OCI-LY1 (cell line): ENCODE results near the gene BMP8A.
"Not testable (repeated sequence)": the region's sequence is repeated elsewhere in the genome, so short reads cannot be mapped to it uniquely, and the experiment has no call there.

Source experiments
- H2AFZ ChIP-seq: fragments of 200-600 bp; sonication (generic), shearing (Covaris generic); 2 replicates; pipeline ENCODE4 v1.6.0; 2014; ENCODE audit warnings: antibody characterized with exemption, mild to moderate bottlenecking, low read length
- H3F3A ChIP-seq: fragments of 200-600 bp; sonication (generic), shearing (Covaris generic); 2 replicates; pipeline ENCODE4 v1.6.0; 2014; ENCODE audit warnings: mild to moderate bottlenecking, antibody characterized with exemption, low read length, moderate library complexity; ENCODE audit not compliant: insufficient read depth
- H3K27ac ChIP-seq: fragments of 200-600 bp; sonication (generic); 2 replicates; pipeline ENCODE4 v1.5.1; 2014; ENCODE audit warnings: low read length, mixed run types, mild to moderate bottlenecking, low read depth; ENCODE audit not compliant: poor library complexity, severe bottlenecking
- H3K27me3 ChIP-seq: fragments of 200-600 bp; sonication (generic); 2 replicates; pipeline ENCODE4 v1.6.0; 2014; ENCODE audit warnings: antibody characterized with exemption, mild to moderate bottlenecking, low read length, moderate library complexity; ENCODE audit not compliant: insufficient read depth
- H3K36me3 ChIP-seq: fragments of 200-600 bp; sonication (generic); 2 replicates; pipeline ENCODE4 v1.6.1; 2014; ENCODE audit warnings: mild to moderate bottlenecking, antibody characterized with exemption, low read length, moderate library complexity, mixed read lengths; ENCODE audit not compliant: insufficient read depth
- H3K4me1 ChIP-seq: fragments of 200-600 bp; sonication (generic); 2 replicates; pipeline ENCODE4 v1.5.1; 2014; ENCODE audit warnings: mild to moderate bottlenecking, low read length, moderate library complexity; ENCODE audit not compliant: insufficient read depth, severe bottlenecking
- H3K4me2 ChIP-seq: fragments of 200-600 bp; sonication (generic), shearing (Covaris generic); 2 replicates; pipeline ENCODE4 v1.6.1; 2014; ENCODE audit warnings: low read length
- H3K4me3 ChIP-seq: fragments of 200-600 bp; sonication (generic); 2 replicates; pipeline ENCODE4 v1.5.1; 2014; ENCODE audit warnings: low read length, low read depth, mild to moderate bottlenecking, mixed read lengths; ENCODE audit not compliant: poor library complexity, severe bottlenecking
- H3K79me2 ChIP-seq: fragments of 200-600 bp; shearing (Covaris generic); 2 replicates; pipeline ENCODE4 v1.6.1; 2016; ENCODE audit warnings: mixed run types, low read length, mixed read lengths; ENCODE audit not compliant: insufficient read depth
- H3K9ac ChIP-seq: fragments of 200-600 bp; sonication (generic), shearing (Covaris generic); 2 replicates; pipeline ENCODE4 v1.6.1; 2014; ENCODE audit warnings: mild to moderate bottlenecking, low read length, mixed read lengths
- H3K9me2 ChIP-seq: fragments of 200-600 bp; sonication (generic), shearing (Covaris generic); 2 replicates; pipeline ENCODE4 v1.6.1; 2014; ENCODE audit warnings: low read depth, mild to moderate bottlenecking, low read length, mixed read lengths
- H3K9me3 ChIP-seq: fragments of 200-600 bp; shearing (Covaris generic); 2 replicates; pipeline ENCODE4 v1.6.1; 2014; ENCODE audit warnings: low read length, mixed read lengths
- H4K20me1 ChIP-seq: fragments of 200-600 bp; sonication (generic), shearing (Covaris generic); 2 replicates; pipeline ENCODE4 v1.6.0; 2016; ENCODE audit warnings: mild to moderate bottlenecking, low read length; ENCODE audit not compliant: insufficient read depth
- CTCF ChIP-seq: fragments of 200-600 bp; sonication (generic), shearing (Covaris generic); IDR thresholded peaks from 2 replicates; pipeline ENCODE4 v1.5.1; 2017; ENCODE audit warnings: mild to moderate bottlenecking, antibody characterized with exemption, low read length, moderate library complexity, mixed read lengths
- EZH2 ChIP-seq: fragments of 200-600 bp; sonication (generic), shearing (Covaris generic); IDR thresholded peaks from 2 replicates; pipeline ENCODE4 v1.8.0; 2017; ENCODE audit warnings: borderline replicate concordance, mixed run types, mild to moderate bottlenecking, antibody characterized with exemption, low read length, moderate library complexity, mixed read lengths

Gene BMP8A

GRCh38 chr1:39525366-39526165 lies 34.1 kb downstream of the BMP8A start:
- Histone ChIP-seq H2AFZ (no peak overlapping the region), H3K27ac (peak overlapping the region; percentile 4), H3K4me2 (peak overlapping the region; percentile 37; the same call in 1 of the 2 replicates), H3K9me3 (no peaks in the 10 kb centered on the region), H4K20me1 (no peaks in the 10 kb centered on the region), H3K4me3 (no peak overlapping the region), H3F3A (no peaks in the 10 kb centered on the region), H3K9me2 (no peaks in the 10 kb centered on the region), H3K27me3 (no peaks in the 10 kb centered on the region), H3K9ac (peak overlapping the region; percentile 12; the same call in 1 of the 2 replicates), H3K4me1 (peaks cover 14% of the 10 kb centered on the region), H3K79me2 (no peaks in the 10 kb centered on the region), H3K36me3 (no peaks in the 10 kb centered on the region)
- TF ChIP-seq CTCF = no peak
- TF ChIP-seq EZH2 = no peak

- no peak for TF ChIP-seq EZH2
- no peak for TF ChIP-seq CTCF
- Histone ChIP-seq H4K20me1 (no peaks in the 10 kb centered on the region), H3K9ac (no peak overlapping the region; the same call in 1 of the 2 replicates), H3K4me2 (no peak overlapping the region), H3K9me2 (no peaks in the 10 kb centered on the region), H3K27me3 (no peaks in the 10 kb centered on the region), H2AFZ (no peak overlapping the region), H3K9me3 (no peaks in the 10 kb centered on the region), H3K36me3 (peaks cover 4% of the 10 kb centered on the region; the same call in 1 of the 2 replicates), H3K27ac (no peak overlapping the region), H3K79me2 (no peaks in the 10 kb centered on the region), H3K4me3 (no peak overlapping the region), H3F3A (no peaks in the 10 kb centered on the region), H3K4me1 (peaks cover 14% of the 10 kb centered on the region)
These were observed 35.2 kb downstream of the BMP8A start for GRCh38 chr1:39526466-39527189.

- not testable (repeated sequence) for H3K27ac ChIP-seq, H3K9me3 ChIP-seq, H3K9me2 ChIP-seq, H3K9ac ChIP-seq, H4K20me1 ChIP-seq, H3K79me2 ChIP-seq, H3K27me3 ChIP-seq, H2AFZ ChIP-seq, H3K4me2 ChIP-seq, H3F3A ChIP-seq, H3K36me3 ChIP-seq, H3K4me3 ChIP-seq
- peaks cover 14% of the 10 kb centered on the region for H3K4me1 ChIP-seq
These were observed 35.7 kb downstream of the BMP8A start for GRCh38 chr1:39527190-39527579.
